Hepatic stellate cell (primary cell): ENCODE measurements around the gene SLC10A2.

Experiments used
- DNase-seq: peaks from one replicate; pipeline ENCODE4 v3.0.0; 2011; ENCODE audit warnings: low spot score

Gene SLC10A2

GRCh38 chr13:103046676-103047075, 19.5 kb downstream of the SLC10A2 start:
- no peak for DNase-seq

GRCh38 chr13:103044056-103044455, 22.2 kb downstream of the SLC10A2 start:
- DNase-seq, result no peak

- no peak for DNase-seq
Measured at GRCh38 chr13:103040006-103040405, 26.2 kb downstream of the SLC10A2 start.

GRCh38 chr13:103039183-103039582, 27.0 kb downstream of the SLC10A2 start:
- no peak for DNase-seq

- DNase-seq, result no peak
Measured at GRCh38 chr13:103036268-103036667, 29.9 kb downstream of the SLC10A2 start.

GRCh38 chr13:103033999-103034398, 32.2 kb downstream of the SLC10A2 start:
- DNase-seq, result no peak

GRCh38 chr13:103031332-103031873, 34.8 kb downstream of the SLC10A2 start:
- no peak for DNase-seq

GRCh38 chr13:103030776-103031175, 35.4 kb downstream of the SLC10A2 start:
- no peak for DNase-seq

- DNase-seq, result no peak
Measured at GRCh38 chr13:103029798-103030197, 36.4 kb downstream of the SLC10A2 start.

GRCh38 chr13:103022336-103022735, 43.9 kb downstream of the SLC10A2 start:
- DNase-seq, result no peak

- DNase-seq, result no peak
Measured at GRCh38 chr13:103018556-103018955, 47.7 kb downstream of the SLC10A2 start.

- DNase-seq, result no peak
Measured at GRCh38 chr13:103012646-103013045, 53.6 kb downstream of the SLC10A2 start.

GRCh38 chr13:103009051-103009840, 57.0 kb downstream of the SLC10A2 start:
- no peak for DNase-seq

- no peak for DNase-seq
Measured at GRCh38 chr13:103007427-103007762, 58.8 kb downstream of the SLC10A2 start.

GRCh38 chr13:103006641-103007426, 59.4 kb downstream of the SLC10A2 start:
- no peak for DNase-seq

- DNase-seq, result no peak
Measured at GRCh38 chr13:103004661-103005345, 61.4 kb downstream of the SLC10A2 start.

GRCh38 chr13:103003631-103004030, 62.6 kb downstream of the SLC10A2 start:
- no peak for DNase-seq

GRCh38 chr13:103002279-103002678, 63.9 kb downstream of the SLC10A2 start:
- no peak for DNase-seq

- DNase-seq, result no peak
Measured at GRCh38 chr13:103000157-103000556, 66.1 kb downstream of the SLC10A2 start.

- no peak for DNase-seq
Measured at GRCh38 chr13:102999499-102999898, 66.7 kb downstream of the SLC10A2 start.
